Pancreas (tissue), 10 donors: ENCODE results near the gene PRPF19. TPM values are rescaled to one million over a fixed set of nuclear protein-coding genes. Genes with fewer than 3 reads are reported as not detected.
A peak's percentile ranks its signal among the peaks of the same experiment; 100 is the strongest.

Experiments used
- ATAC-seq, 4 donors: fragments of 200-7000 bp; cut with Tn5 transposase; one replicate each; pipeline versions ENCODE4 v1.8.0 to v1.9.1; 2020; ENCODE audit warnings: mild to moderate bottlenecking in 4 of 4, moderate library complexity in 4 of 4
- DNase-seq, 6 donors: peaks; one replicate each; pipeline ENCODE4 v3.0.0-alpha.2; 2020
- FAIRE-seq: peaks from 2 replicates; lab custom pipeline; 2012; peaks lifted over from hg19 to GRCh38; lab: Jason Lieb, UNC
- H3K27ac ChIP-seq, 4 donors: fragments of 200-600 bp; sonication (generic); 1 replicate in 3 of 4; 2 replicates in 1 of 4; pipeline versions ENCODE4 v1.5.0 to v1.8.0; 2020
- H3K27me3 ChIP-seq, 4 donors: fragments of 200-600 bp; one replicate each; pipeline ENCODE4 v1.8.0; 2021
- H3K36me3 ChIP-seq, 3 donors: fragments of 200-600 bp; sonication (generic) in 1 of 3; one replicate each; pipeline versions ENCODE4 v1.5.0 to v1.8.0; 2020 to 2021
- H3K4me1 ChIP-seq, 3 donors: fragments of 200-600 bp; one replicate each; pipeline ENCODE4 v1.8.0; 2021
- H3K4me3 ChIP-seq, 4 donors: fragments of 200-600 bp; sonication (generic) in 2 of 4; one replicate each; pipeline versions ENCODE4 v1.5.0 to v1.8.0; 2020 to 2021
- H3K9me3 ChIP-seq, 4 donors: fragments of 200-600 bp; one replicate each; pipeline ENCODE4 v1.8.0; 2021
- CTCF ChIP-seq, 4 donors: fragments of 200-600 bp; sonication (generic) in 3 of 4; IDR thresholded peaks; one replicate each; pipeline versions ENCODE4 v1.5.0 to v1.8.0; 2021; ENCODE audit warnings: antibody characterized with exemption in 4 of 4
- WGBS, 2 donors: extraction: QIAGEN DNeasy Blood & Tissue Kit; methylation state at CpG; one replicate each; pipeline ENCODE4 v1.1.7; 2013; 5-methylcytosine and 5-hydroxymethylcytosine counted together
- intact Hi-C, 3 donors: fragments of 100-400 bp; cut with DNase I; formaldehyde crosslinking; loops; one replicate each; pipeline versions ENCODE4 v1.11.1 to v1.14.2; 2022
- polyA plus RNA-seq, 2 donors: library from polyadenylated mRNA; stranded (reverse); fragments of 200-250 nt; gene quantifications; one replicate each; pipeline ENCODE4 v1.2.3, GENCODE V29; 2013
- total RNA-seq, 6 donors: library from RNA; stranded (reverse); fragmentation: NEBNext Ultra II Directional in 4 of 6; extraction: Animal tissue kit (Norgen Biotek cat#: 25700) in 4 of 6; gene quantifications; one replicate each; pipeline versions ENCODE4 v1.2.1 to v1.2.4, GENCODE V29; 2021 to 2023
- donor health status: healthy with polysubstance abuse.
- donor health status: DM: no; HTN: no; CAD: no; lungs with moderate emphysema.
- donor health status: DM: no; HTN: no; CAD: no.
- donor health status: control.
- donor health status: control.
- donor health status: Bipolar disorder and iron deficiency.
- donor health status: DM: yes; HTN: yes; CAD: no.
- donor health status: DM: no; HTN: no; CAD: no.
- donor health status: DM: no; HTN: no; CAD: no.
- donor health status: DM: yes; HTN: yes; CAD: no.

The PRPF19 gene
- total and polyA plus RNA-seq, 8 donors, result 33.9 to 50.1 (median 45.5) TPM

- Histone ChIP-seq H3K27me3 (no peaks in the 10 kb centered on the region), H3K36me3 (peaks cover 0 to 17% (median 9%) of the 10 kb centered on the region in 3 donors), H3K4me3 (no peak overlapping the region), H3K27ac (no peak overlapping the region), H3K4me1 (peaks cover 0 to 9% (median 9%) of the 10 kb centered on the region in 3 donors), H3K9me3 (no peaks in the 10 kb centered on the region)
- no peak for FAIRE-seq
- DNase-seq, result no peak
- 43 to 49% methylated on average over 3 of the region's 3 CpGs for WGBS, 2 donors
- ATAC-seq, result no peak
- intact Hi-C loops, result no loop called here
- no peak for TF ChIP-seq CTCF (IDR thresholded peaks at IDR 0.05)
These were observed 10.4 kb upstream of the PRPF19 start for GRCh38 chr11:60916669-60917206.

DNA sequence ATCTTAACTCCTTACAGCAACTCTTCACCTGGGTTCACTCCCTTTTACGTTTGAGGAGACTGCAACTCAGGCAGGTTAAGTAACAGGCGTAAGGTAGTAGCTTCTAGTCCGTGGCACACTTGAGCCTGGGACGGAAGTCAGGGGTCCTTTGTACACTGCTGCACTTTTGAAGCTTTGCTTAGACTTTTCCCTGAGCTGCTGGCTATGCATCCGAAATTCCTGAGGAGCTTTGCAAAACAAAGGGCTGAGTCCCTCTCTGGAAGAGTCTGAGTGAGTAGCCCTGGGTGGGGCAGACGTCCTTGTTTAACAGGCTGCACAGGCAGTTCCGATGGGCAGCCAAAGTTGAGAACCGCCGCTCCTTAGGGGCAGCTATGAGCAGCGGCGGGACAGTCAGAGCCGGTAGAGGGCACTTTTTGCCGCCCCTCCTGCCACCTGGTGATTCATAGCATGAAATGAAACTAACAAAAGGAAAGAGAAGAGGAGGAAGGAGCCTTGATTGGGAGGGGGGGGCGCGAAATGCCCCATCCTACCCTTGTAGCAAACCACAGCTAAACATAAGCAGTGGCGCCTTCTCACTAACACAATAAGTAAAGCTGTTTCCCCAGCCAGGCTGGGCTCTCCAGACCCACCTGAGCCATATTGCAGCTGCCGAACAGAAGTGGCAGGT is 9.0 kb upstream of the PRPF19 start:
- Histone ChIP-seq H3K4me1 (peaks cover 0 to 9% (median 9%) of the 10 kb centered on the region in 3 donors), H3K9me3 (no peaks in the 10 kb centered on the region), H3K4me3 (peak overlapping the region in 3 of 4 donors; percentile 62 to 96 (median 71)), H3K36me3 (peaks cover 0 to 5% (median 1%) of the 10 kb centered on the region in 3 donors), H3K27ac (peak overlapping the region in 2 of 4 donors; percentile 87 to 94), H3K27me3 (no peaks in the 10 kb centered on the region)
- ATAC-seq (peak; percentile 35 to 63 (median 50)), DNase-seq (peak in 5 of 6 donors; percentile 40 to 78 (median 55)), FAIRE-seq (no peak)
- 8 to 9% methylated on average over 17 of the region's 17 CpGs for WGBS, 2 donors
- intact Hi-C loops, result no loop called here
- no peak for TF ChIP-seq CTCF (IDR thresholded peaks at IDR 0.05)

- no peaks in the 10 kb centered on the region for H3K27me3 ChIP-seq
- WGBS, 2 donors, result 0 to 1% methylated on average over 31 of the region's 31 CpGs
- no peak for FAIRE-seq
- no peaks in the 10 kb centered on the region for H3K9me3 ChIP-seq
- peak in 2 of 6 donors; percentile 48 to 49 for DNase-seq
- peak overlapping the region; percentile 74 to 94 (median 82) for H3K27ac ChIP-seq
- TF ChIP-seq CTCF (IDR thresholded peaks at IDR 0.05), result no peak
- H3K4me1 ChIP-seq, result peaks cover 0 to 9% (median 9%) of the 10 kb centered on the region in 3 donors
- no peaks in the 10 kb centered on the region for H3K36me3 ChIP-seq
- ATAC-seq, result peak; percentile 42 to 63 (median 55)
- H3K4me3 ChIP-seq, result peak overlapping the region; percentile 62 to 96 (median 70)
- intact Hi-C loops, result no loop called here
These were observed 8.4 kb upstream of the PRPF19 start for GRCh38 chr11:60914633-60915247.

- Histone ChIP-seq H3K27ac (peak within 1 kb of the TSS; percentile 74 to 94 (median 82)), H3K9me3 (no peaks in the 10 kb centered on the region), H3K4me3 (peak within 1 kb of the TSS; percentile 62 to 96 (median 70)), H3K27me3 (no peaks in the 10 kb centered on the region), H3K36me3 (no peaks in the 10 kb centered on the region), H3K4me1 (peaks cover 0 to 9% (median 9%) of the 10 kb centered on the region in 3 donors)
- no peak for FAIRE-seq
- ATAC-seq, result peak; percentile 81 to 87 (median 86)
- 0% methylated on average over 68 to 70 of the region's 70 CpGs for WGBS, 2 donors
- DNase-seq, result peak; percentile 80 to 93 (median 84)
- no peak for TF ChIP-seq CTCF (IDR thresholded peaks at IDR 0.05)
- intact Hi-C loops, result no loop called here
These were observed 7.6 kb upstream of the PRPF19 start, which contains the start of gene TMEM109 for GRCh38 chr11:60913793-60914632. Gene TMEM109, plus strand, starts transcription at chr11:60914158. Its CDS starts 5,536 bp downstream, at chr11:60919694.
